ENCODE data around the gene INHA.

The INHA gene

GRCh38 chr2:219571311-219572236 lies 536 bp upstream of the INHA start, which contains the start of gene OBSL1:
Gene OBSL1, minus strand, starts transcription at chr2:219571539. Its CDS starts 307 bp downstream, at chr2:219571232.
- Histone ChIP-seq H3K9me3 (ENCODE audit: severe bottlenecking) (no peaks in the 10 kb centered on the region), H3K27ac (peak within 1 kb of the TSS; percentile 72), H3K36me3 (peaks cover 22% of the 10 kb centered on the region), H3K27me3 (ENCODE audit: insufficient read depth, low read depth, severe bottlenecking) (no peaks in the 10 kb centered on the region), H3K4me3 (ENCODE audit: low read depth, low read length) (peak within 1 kb of the TSS; percentile 64)
- TF ChIP-seq CTCF (IDR thresholded peaks at IDR 0.05; ENCODE audit: low read depth, low read length), result no peak
- peak; percentile 92 for DNase-seq

GRCh38 chr2:219573166-219573565 lies 1.1 kb downstream of the INHA start:
- Histone ChIP-seq H3K9me3 (ENCODE audit: severe bottlenecking) (no peaks in the 10 kb centered on the region), H3K27ac (no peak overlapping the region), H3K27me3 (ENCODE audit: insufficient read depth, low read depth, severe bottlenecking) (no peaks in the 10 kb centered on the region), H3K4me3 (ENCODE audit: low read depth, low read length) (no peak overlapping the region), H3K36me3 (peaks cover 7% of the 10 kb centered on the region)
- no peak for DNase-seq
- no peak for TF ChIP-seq CTCF (IDR thresholded peaks at IDR 0.05; ENCODE audit: low read depth, low read length)

- Histone ChIP-seq H3K4me3 (ENCODE audit: low read depth, low read length) (no peak overlapping the region), H3K27me3 (ENCODE audit: insufficient read depth, low read depth, severe bottlenecking) (no peaks in the 10 kb centered on the region), H3K36me3 (peaks cover under 1% of the 10 kb centered on the region), H3K27ac (no peak overlapping the region), H3K9me3 (ENCODE audit: severe bottlenecking) (no peaks in the 10 kb centered on the region)
- no peak for TF ChIP-seq CTCF (IDR thresholded peaks at IDR 0.05; ENCODE audit: low read depth, low read length)
- no peak for DNase-seq
Observed at GRCh38 chr2:219574484-219575311, 2.6 kb downstream of the INHA start.

- H3K36me3 ChIP-seq, result no peaks in the 10 kb centered on the region
- H3K27ac ChIP-seq, result no peak overlapping the region
- no peak for DNase-seq
- TF ChIP-seq CTCF (IDR thresholded peaks at IDR 0.05; ENCODE audit: low read depth, low read length), result no peak
- H3K4me3 ChIP-seq (ENCODE audit: low read depth, low read length), result no peak overlapping the region
- no peaks in the 10 kb centered on the region for H3K27me3 ChIP-seq (ENCODE audit: insufficient read depth, low read depth, severe bottlenecking)
- no peaks in the 10 kb centered on the region for H3K9me3 ChIP-seq (ENCODE audit: severe bottlenecking)
Observed at GRCh38 chr2:219575566-219576504, 3.7 kb downstream of the INHA start.

Data from WERI-Rb-1 (cell line).